HG03060 (cell line): ENCODE results near the gene PALLD.

Experiments used
- ATAC-seq: cut with Tn5 transposase; IDR thresholded peaks from one replicate; pipeline ENCODE4 v1.9.1; 2021; ENCODE audit warnings: low read depth, moderate number of reproducible peaks; ENCODE audit not compliant: unreplicated experiment

PALLD gene

DNA sequence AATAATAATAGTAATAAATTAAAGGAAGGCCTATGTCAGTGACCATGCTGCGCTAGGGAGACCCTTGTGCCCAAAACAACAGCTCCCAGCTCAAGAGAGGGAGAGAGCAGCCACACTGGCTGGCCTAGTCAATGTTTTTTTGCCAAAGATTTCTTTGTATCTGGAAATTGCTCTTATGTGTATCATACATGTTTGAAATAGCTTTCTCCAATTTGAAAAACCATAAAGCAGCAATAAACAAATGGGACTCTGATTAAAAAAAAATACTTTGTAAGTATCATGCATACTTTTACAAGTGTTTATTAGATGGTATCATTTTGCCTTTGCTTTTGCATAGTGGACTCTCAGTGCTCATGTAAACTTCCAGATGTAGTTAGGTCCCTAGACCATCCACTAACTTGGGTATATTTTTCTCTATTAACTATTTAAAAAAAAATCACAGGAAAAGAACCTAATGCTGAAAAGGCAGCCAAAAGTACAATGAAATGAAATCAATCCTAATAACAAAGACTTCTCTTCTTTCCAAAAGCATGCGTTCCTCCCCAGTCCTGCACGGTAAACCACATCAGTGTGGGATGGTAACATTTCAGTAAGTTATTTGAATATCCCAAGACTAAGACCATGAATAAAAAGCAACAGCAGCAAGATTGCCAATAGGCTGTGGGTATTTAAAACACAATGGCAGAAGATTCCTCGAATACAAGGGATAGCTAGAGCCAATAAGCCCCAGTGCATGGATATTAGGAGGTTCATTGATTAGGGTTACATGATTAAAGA, 117.6 kb downstream of the PALLD start:
- ATAC-seq = no peak

DNA sequence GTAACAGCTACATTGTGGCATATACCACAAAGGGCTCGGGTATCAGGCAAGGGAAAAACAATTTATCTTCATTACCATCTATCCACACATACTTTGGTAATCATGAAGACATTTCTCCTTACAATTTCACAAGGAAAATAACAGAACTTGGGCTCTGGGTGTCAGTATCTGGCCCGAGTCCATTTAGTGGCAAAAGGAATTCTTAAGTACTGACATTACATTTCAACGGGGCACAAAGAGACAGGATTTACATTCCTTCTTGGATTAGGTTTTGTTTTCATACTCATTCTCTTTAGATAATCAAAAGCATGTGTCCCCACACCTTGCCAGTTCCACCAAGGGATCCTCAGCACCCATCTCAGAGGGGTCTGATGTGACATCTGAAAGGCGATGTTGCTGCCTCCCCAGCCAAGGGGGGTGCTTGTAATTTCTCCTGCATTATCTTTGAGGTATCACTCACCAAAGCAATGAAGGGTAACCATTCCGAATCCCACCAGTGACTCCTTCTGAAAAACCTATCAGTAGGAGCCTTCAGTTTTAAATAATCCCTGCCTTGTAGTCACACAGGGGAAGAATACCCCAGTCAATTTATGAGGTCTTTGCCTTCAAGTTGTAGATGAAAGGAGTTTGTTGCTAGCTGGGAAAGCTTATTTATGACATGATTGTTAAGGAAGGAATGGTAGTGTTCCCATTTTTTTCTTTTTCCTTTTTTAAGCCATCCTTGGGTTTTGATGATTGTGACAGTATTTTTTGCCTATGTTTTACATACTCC, 118.6 kb downstream of the PALLD start:
- no peak for ATAC-seq

DNA sequence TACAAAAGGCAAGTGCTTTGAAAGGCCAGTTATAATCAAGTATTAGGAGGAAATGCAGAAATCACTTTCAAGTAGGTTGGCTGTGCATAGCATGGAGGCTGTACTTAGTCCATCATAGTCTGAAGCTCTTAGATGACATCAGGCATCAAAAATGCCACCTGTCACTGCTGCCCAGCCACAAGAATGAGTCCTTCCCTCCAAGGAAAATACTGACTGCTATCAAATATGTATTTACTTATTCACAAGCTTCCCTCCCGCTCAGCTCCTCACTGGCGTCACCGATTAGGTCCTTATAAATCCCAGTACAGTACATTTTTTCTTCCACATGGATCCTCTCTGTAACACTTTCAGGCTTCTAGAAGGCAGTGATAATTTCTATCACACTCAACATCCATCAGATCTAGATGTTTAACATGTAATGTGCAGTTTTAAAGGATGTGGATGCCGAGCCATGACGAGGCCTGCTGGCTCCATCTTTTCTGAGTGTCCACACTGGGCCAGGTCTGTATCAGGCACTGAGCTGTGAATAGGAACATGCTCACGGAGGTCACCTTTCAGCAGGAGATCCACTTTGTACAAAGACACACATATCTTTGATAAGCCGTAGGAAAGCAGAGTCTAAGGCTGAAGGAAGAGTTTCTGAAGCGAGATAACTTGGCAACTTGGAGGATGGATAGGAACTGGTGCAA, 121.9 kb downstream of the PALLD start:
- no peak for ATAC-seq

DNA sequence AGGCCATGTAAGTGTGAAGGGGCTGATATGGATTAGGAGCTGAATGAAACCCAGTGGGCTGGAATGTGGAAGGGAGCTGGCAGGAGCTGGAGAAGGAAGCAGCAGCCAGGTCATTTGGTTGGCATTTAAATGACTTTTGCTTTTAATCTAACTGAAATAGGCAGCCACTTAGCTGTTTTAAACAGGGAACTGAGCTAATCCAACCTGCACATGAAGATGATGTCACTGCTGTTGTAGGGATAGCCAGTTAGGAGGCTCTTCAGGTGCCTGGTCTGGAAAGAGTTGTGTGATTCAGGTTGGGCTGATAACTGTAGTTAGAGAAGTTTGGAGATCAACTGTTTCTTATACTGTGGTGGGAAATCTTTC, 122.4 kb downstream of the PALLD start:
- no peak for ATAC-seq

DNA sequence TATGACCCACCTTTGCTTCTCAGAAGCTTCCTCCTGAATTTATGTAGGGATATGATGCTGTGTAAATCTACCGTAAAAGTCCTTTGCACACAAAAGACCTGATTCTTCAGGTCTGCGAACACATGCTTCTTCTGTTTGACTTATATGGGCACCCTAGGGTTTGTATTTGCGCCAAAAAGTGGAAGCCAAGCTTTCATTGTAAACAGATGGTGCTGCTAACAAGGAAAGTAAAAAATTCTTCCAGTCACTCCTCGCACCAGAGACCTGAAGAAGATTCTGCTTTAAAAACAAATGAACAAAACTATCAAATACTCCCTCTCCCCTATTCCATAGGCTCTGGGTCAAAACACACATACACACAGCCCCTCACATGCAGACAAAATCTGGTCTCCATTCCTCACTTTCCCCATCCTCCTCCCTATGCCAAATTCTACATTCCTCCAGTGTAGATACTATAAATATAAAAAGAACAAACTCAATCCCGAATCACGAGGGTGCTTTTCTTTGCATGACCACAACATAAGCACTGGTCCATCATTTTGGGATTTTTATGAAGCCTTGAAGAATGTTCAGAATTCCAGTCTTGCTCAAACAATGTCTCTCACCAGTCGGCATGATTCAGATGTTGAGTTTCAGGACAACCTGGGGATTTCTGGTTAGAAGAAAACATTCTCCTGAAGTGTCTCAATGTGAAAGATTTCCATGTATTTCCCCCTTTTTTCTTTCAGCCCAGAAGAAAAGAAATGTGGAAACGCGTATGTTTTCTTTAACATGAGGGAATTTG, 125.1 kb downstream of the PALLD start:
- ATAC-seq = no peak

DNA sequence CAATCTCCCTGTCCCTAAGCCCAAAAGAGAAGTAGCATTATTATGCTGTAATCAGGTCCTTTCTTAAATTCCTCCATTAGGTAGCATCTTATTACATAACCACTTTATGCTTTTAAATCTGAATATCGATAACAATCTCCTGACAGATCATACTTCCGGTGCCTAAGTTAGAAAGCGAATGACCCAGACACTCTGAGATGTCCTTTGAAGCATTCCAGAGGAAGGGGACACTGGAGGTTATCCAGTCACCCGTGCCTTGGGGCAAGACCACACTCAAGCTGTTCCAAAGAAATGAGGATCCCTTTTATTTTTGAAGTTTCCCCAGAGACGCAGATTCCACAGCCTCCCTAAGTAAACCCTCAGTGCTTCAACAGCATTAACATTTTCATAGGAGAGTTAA, 125.7 kb downstream of the PALLD start:
- ATAC-seq = no peak

DNA sequence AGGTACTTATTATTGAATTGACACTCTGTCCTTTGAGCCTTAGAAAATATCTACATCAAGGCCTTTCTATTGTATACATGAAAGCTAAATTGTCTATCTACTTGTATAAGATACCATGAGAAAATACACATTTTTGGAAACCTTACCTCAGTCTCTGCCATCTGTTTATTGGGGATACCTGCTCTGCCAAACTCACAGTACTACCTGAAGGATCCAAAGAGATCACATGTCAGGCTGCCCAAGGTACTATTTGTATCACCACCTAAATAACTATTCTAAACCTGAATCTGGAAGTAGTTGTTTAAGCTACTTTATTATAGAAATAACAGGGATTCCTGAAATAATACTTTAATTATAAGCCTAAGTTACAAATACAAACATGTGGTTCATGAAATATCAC, 126.2 kb downstream of the PALLD start:
- no peak for ATAC-seq

DNA sequence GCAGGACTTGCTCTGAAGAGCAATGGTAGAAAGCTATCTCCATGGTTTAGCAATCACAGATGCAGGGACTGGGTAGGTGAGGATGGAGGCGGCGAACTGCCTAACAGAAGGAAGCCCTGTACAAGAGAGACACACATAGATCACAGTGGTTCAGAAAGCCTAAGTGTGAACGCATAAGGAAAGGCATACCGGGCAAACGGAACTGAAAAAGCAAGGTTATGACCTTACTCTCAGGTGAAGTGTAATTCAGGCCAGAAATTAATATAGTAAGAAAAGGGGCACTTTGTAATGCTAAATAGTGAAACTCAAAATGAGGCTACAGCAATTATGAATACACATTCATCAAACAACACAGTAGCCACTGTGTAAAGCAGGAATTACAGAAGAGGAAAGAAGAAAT, 126.6 kb downstream of the PALLD start:
- ATAC-seq = no peak

DNA sequence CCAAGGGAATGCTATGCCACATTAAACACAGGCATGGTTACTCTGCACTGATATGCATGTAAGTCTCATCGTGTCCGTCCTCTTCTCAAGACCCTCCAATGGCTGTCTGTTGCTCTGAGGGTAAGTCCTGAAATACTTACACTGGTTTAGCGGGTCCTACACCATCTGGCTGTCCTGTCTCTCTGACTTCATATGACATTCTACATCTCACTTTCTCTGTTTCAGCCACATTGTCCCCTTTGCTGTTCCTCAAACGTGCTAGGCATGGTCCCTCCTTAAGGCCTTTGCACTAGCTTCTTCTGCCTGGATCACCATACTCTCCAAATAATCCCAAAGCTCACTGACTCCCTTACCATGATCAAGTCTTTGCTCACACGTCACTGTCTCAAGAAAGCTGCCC, 131.4 kb downstream of the PALLD start:
- ATAC-seq = no peak

DNA sequence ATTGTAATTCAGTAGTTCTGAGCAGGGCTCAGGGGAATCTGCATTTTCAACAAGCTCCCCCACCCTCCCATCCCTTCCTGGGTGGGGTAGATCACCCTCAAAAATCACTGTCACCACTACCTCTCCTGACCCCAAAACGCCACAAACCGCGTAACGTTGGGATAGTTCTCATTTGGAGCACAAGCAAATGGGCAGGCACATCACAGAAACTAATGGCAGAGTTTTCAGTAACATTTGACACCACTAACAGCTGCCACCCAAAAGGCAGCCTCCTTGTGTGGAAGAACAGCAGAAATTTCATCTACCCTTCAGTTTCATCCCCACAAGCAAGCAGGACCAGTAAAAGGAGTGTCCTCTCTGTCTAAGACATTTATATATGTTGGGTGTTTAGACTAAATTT, 132.7 kb downstream of the PALLD start:
- ATAC-seq = no peak

DNA sequence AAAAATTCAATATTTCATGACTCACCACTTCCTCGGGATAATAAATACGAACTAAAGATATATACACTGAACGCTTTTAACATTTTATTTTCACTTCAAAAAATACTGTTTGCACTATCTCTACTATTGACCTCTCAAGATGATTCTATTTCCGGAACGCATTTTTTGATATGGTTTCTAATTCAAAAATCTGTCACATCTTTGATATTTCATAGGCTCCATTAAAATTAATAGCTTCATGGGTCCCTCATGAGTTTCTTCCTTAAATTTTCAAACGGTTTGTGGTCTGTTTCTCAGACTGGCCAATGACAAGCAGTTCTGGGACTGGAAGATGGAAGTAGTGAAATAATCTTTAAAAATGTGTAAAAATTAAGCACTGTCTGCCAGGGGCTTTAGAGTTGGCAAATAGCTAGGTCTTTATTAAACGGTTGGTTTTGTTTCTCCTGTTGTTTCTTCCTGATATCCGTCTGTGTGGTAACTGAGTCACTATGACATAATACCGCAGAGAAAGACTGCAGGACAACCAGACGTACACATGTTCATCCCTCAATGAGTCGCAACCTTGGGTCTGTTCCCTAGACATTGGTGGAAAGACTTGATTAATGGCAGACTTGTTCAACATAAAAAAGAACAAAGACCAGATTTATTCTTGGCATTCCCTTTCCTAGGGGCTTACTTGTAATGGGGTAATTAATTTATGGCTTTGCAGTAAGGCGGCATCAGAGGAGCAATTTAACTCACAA, 133.8 kb downstream of the PALLD start:
- ATAC-seq = no peak

DNA sequence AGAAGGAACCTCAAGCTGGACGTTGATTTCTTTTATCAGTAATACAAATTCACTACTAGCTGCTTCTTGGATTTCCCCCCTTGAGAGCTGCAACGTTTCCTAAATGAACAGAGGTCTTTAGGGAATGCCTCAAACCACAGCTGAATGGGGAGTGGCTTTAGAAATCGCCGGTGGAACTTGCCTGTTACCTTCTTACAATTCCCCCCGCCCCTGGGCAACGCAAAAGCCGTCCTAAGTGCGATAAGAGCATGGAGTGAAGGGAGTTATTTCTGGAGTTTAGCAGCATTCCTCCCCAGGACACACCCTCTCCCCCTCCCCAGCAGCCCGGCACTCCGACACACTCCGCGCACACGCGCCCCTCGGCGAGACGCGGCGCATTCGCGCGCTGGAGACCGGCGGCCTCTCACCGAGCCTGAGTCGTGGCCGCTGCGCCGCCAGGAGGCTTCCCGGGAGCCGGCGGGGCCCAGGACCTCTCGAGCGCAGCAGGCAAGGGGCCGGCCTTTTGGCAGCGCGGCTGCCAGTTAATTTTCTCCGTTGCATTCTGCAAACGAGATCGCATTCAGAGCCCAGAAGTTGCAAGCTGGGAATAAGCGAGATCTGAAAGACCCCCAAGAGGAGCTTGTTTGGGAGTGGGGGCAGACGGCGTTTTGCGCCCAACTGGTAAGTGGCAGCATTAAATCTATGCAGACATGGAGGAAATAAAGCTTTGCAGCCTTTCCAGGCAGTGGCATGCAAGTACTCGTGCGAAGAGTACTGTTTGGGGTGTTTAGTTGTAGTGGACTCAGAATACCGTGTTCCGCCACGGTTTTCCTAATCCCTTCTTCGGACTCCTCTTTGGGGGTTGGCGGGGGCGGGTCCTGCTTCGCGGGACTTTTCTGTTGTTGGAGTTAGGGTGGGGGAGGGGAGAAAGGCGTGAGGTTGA, 134.7 kb downstream of the PALLD start:
- ATAC-seq = no peak

DNA sequence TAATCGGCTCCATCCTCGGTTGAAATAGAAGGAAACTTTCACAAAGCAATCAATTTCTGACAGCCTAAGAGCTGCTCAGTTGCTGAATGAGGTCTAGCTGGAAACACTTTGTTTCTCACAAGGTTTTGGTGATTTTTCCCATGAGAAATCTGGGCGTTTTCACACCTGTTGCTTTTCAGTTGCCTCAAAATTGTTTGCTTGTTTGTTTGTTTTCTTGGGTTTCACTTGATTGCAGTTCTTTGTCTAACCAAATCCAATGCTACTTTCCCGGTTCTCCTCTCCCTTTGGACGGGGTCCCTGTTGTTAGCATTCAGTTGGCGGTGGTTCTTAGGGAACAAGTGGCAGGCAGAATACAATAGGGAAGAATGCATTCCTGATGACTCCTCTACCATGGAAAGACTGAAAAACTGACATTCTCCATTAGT, 135.5 kb downstream of the PALLD start:
- ATAC-seq = no peak

DNA sequence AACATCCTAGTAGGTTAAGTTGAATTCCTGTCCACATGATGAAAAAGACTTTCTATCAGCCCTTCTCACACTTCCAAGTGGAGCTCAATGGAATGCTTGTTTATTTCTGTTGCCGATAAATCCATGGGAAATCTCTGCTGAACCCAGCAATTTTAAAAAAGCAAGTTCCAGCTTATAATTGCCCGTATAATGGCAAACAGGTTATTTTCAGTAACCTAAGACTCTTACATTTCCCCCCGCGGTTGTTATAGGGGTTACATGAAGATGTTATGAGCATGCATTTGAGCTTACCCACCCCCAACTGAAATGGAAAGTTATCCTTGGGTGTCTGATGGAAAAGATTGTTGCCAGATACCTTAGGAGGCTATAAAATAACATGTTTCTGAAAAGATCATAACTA, 136.2 kb downstream of the PALLD start:
- ATAC-seq = no peak

DNA sequence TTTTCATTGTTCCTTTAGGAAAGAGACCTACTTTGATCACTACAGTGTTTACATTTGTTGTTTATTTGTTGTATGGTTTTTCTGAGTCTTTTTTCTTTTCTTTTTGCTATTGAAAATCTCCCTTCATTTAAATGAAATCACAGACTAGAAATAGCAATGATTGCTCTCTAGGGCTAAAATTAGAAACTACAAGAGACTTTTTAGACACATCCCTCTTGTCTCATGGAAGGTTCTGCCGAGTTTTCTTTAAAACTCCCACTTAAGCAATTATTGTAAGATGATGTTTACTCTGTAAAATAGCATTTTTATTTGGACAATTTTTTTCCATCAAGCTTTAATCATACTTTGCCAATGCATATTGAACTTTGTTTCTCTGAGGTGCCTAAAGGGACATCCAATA, 136.6 kb downstream of the PALLD start:
- ATAC-seq = no peak

DNA sequence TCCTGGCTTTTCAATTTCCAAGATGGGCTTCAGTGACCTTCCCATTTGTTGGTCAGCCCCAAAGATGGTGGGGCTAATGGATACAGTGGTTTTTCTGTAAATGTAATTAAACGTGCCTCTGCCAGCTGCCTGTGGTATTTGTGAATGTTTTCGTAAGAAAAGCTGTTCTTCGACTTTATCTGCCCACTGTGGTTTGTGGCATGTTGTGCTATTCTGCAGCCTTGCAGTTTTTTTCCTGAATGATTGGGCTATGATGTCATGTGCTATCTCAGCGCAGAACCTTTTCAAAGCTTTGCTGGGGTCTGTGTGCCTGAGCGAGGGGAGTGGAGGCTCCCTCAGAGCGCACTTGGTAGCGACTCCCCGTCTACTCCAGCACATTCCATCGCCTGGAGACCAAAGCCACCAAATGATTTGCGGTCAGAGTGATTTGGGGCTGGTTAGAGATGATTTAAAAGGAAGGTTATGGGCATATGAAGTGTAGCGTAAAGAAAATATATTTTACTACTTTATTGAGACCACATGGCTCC, 137.5 kb downstream of the PALLD start:
- ATAC-seq = no peak

DNA sequence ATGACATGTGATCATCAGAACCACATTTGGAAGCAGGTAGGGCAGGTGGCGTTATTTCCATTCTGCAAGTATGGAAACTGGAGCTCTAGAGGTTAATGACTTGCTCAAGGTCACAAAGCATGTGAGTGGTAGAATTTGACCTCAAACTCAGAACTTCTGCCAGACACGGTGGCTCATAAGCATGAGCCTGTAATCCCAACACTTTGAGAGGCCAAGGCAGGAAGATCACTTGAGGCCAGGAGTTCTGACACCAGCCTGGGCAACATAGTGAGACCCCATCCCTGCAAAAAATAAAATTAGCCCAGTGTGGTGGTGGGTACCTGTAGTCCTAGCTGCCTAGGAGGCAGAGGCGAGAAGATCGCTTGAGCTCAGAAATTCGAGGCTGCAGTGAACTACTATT, 139.2 kb downstream of the PALLD start:
- ATAC-seq = no peak

DNA sequence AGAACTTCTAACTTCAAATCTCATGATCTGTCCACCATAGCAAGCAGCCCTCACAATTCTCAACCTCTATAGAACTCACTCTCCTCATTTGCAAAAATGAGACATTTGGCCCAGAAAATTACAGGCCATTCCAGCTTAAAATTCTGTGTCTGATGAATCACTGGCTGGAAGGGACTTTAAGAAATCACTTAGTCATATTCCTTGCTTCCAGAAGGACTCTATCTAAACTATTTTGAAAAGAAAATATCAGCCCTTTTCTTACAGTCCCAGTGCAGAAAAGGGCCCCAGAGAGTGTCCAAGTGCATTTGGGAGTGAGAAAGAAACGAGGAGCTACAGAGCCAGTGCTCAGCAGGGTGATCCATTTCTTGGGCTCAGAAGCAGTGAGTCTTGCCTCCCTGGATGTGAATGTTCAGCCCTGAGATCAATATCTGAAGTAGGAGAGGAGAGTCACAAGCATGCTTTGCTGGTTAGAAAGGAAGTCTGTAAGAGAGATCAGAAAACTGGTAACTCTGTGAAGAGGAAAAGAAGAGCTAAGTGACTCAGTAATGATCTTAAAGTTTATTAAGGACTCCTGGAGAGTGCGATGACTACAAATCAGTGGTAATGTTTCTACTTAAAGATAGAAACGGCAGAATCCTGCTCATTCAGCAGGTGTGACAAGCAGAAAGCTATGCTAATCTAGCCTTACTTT, 139.8 kb downstream of the PALLD start:
- ATAC-seq = no peak
